22Rv1 (cell line): ENCODE results near the gene GHRHR.

Source experiments
- CTCF ChIP-seq: fragments of 450-650 bp; IDR thresholded peaks from 2 replicates; pipeline ENCODE4 v1.5.1; 2017; ENCODE audit warnings: mild to moderate bottlenecking
- ZFX ChIP-seq: fragments of 450-650 bp; IDR thresholded peaks from 2 replicates; pipeline ENCODE4 v1.6.1; 2017; ENCODE audit warnings: antibody characterized with exemption, borderline replicate concordance

GRCh38 chr7:30987936-30988335 lies 24.2 kb downstream of the GHRHR start:
- TF ChIP-seq CTCF (no peak), ZFX (no peak)
